H1 (cell line): ENCODE data around the gene ADAMTS3. TPM values are rescaled to one million over a fixed set of nuclear protein-coding genes. Genes with fewer than 3 reads are reported as not detected.

Source experiments
- POU5F1 ChIP-seq: IDR thresholded peaks from 2 replicates; pipeline ENCODE4 v1.6.1; 2011; ENCODE audit warnings: low read depth, mild to moderate bottlenecking, low read length, moderate library complexity
- RFX5 ChIP-seq: IDR thresholded peaks from 2 replicates; pipeline ENCODE4 v1.6.1; 2011; ENCODE audit warnings: low read depth, low read length, improper control_type of control experiment, borderline replicate concordance
- TAF1 ChIP-seq: IDR thresholded peaks from 2 replicates; pipeline ENCODE4 v1.6.1; 2011; ENCODE audit warnings: mild to moderate bottlenecking, low read depth, low read length
- polyA plus RNA-seq, 7 experiments: library from polyadenylated mRNA; depleted of rRNA in 3 of 7; stranded (reverse) in 5 of 7; unstranded in 2 of 7; fragments of >200 nt in 5 of 7; fragments of 200-250 nt in 2 of 7; gene quantifications; 1 replicate in 5 of 7; 2 replicates in 1 of 7; 4 replicates in 1 of 7; pipeline versions ENCODE4 v1.2.1 to v1.2.3, GENCODE V29; 2011 to 2013; ENCODE audit warnings: missing spikeins in 2 of 7, mixed read lengths in 2 of 7
- total RNA-seq: library from RNA; stranded (reverse); fragmentation: NEBNext Ultra II Directional; extraction: Animal tissue kit (Norgen Biotek cat#: 25700); gene quantifications from 2 replicates; pipeline ENCODE4 v1.2.1, GENCODE V29; 2021
- TF ChIP-seq, protein P1 (sequence below): IDR thresholded peaks from 2 replicates; pipeline ENCODE4 v1.6.1; 2011; ENCODE audit warnings: low read depth, mild to moderate bottlenecking, low read length; ENCODE audit not compliant: insufficient read depth

Gene ADAMTS3
- total and polyA plus RNA-seq, 2 of the 8 experiments (the other 6 are each of a cell fraction or from before 2014, with no cell fraction given), result 1.3 to 3.4 TPM

DNA sequence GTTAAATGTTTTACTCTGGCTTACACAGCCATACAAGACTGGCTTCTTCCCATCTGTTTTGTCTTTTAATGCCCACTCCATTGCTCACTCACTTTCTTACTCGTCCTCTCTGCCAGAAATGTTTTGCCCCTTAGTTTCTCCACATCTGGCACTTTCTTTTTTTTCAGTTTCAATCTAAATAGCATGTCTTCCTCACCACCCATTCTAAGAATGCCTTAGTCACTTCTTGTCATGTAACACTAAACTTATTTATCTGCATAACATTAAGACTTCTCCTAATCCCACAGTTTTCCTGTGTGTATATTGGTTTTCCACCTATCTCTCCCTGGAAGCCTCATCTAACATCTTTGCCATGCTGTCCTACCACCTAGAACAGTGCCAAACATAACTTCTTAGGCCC, 119.3 kb downstream of the ADAMTS3 start (continued):
- TF ChIP-seq TAF1 (no peak), POU5F1 (no peak), RFX5 (no peak)
- TF ChIP-seq, protein P1, sequence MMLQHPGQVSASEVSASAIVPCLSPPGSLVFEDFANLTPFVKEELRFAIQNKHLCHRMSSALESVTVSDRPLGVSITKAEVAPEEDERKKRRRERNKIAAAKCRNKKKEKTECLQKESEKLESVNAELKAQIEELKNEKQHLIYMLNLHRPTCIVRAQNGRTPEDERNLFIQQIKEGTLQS, result no peak
